HG03159 (cell line): Measurements from ENCODE around the gene PSTPIP1.

Experiments used
- ATAC-seq: cut with Tn5 transposase; IDR thresholded peaks from one replicate; pipeline ENCODE4 v1.9.1; 2021; ENCODE audit warnings: mild to moderate bottlenecking, moderate library complexity; ENCODE audit not compliant: unreplicated experiment

The PSTPIP1 gene

GRCh38 chr15:77066971-77067690, 72.2 kb downstream of the PSTPIP1 start:
- ATAC-seq = no peak

DNA sequence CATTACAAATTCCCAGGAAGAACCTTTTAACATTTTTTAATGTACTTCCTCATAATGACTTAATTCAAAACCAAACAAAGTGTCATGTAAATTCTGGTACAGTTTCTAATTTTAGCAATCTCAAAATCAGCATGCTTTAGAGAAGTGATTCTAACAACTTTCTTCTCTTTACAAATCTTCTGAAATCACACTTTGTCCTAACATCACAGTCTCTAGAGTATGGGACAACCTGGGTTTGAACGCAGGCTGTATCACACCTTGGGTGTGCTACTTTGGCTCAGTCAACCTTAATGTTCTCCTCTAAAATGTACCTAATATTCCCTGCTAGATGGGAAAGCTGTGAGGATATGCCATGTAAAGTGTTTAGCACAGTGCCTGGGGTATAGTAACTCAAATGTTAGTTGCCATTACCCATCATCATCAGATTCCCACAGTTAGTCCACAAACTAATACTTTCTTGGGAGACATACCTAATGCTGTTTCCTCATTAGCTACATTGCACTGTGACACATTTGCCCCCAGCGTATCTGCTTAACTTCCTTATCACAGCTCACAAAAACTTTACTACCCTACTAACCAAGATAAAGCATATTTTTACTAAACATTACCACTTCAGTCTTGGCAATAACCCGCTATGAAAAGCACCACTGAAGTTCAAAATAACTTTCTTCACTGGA, 72.9 kb downstream of the PSTPIP1 start:
- ATAC-seq = no peak

GRCh38 chr15:77068633-77069032, 73.7 kb downstream of the PSTPIP1 start:
- no peak for ATAC-seq

GRCh38 chr15:77069521-77070121, 74.7 kb downstream of the PSTPIP1 start:
- no peak for ATAC-seq

DNA sequence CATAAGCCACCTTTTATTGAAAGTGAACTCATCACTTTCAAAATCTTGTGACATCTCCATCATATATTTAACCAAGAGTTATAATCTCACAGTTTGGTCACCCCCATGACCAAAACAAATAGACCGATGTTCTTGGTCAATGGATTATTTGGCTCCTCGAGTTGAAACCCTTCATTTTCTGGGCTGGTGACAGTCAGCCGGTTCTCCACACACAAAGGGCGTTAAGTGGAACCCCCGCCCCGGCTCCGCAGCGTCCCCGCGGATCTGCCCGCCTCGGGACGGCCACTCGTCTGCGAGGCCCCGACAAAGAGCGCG, 75.2 kb downstream of the PSTPIP1 start:
- ATAC-seq = no peak

GRCh38 chr15:77070495-77071304, 75.8 kb downstream of the PSTPIP1 start, which contains the start of gene TSPAN3:
TSS of gene TSPAN3 (minus strand) at chr15:77071109. CDS start at chr15:77070954, 155 bp downstream.
- peak; percentile 91 for ATAC-seq

DNA sequence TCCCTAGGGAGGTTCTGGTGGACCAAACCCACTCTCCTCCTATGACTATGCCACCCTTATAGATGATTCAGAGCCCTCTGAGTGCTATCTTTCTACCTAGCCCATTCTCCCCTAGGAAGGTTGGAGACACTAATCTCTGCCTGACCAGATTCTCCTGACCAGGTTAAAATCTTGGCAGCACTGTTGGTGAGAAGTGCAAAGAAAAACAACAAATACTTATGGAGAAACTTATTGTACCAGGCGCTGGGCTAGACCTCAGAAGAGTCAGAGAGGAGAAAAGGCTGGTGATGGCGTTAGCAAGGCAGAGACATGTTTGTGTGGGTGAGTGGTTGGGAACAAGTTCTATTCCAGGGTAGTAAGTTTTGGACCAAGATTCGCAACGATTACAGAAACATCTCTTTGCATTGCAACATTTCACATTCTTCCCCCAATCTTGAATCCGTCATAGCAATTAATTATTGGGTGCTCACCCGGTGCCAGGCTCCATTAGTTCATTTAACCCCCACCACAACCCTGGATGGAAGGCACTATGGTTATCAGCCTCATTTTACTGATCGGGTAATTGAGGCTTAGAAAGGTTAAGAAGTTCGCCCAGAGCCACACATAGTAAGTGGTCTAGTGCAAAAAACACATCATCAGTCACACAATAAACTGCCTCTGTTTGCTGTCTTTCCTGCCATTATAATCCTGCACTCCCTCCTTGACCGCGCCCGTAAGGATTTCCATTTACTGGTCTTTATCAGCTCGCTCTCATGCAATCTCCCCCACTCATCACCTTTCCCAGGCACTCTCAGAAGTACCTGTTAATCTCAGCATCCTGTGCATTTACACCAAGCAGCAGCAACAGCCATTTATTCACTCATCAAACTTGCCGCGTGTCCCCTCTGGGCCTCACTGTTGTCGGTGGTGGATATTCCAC, 76.6 kb downstream of the PSTPIP1 start:
- no peak for ATAC-seq

GRCh38 chr15:77074350-77074749, 79.4 kb downstream of the PSTPIP1 start:
- ATAC-seq = no peak

DNA sequence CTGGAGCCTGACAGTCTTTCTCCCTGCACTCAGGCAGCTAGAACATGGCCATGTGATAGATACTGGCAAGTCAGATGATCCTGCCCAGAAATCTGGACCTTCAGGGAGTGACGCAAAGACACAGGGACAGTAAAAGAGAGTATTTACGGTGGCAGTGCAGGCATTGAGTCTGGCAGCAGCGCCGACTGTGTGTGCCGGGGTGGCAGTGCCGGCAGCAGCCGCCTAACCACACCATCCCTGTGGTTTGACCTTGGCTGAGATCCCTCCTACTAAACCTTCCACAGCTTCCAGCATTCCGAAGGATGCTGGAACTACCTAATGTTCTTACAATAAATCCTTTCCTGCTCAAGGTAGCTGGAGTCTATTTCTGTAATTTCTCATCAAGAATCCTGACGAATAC, 80.6 kb downstream of the PSTPIP1 start:
- no peak for ATAC-seq

- no peak for ATAC-seq
Observed at GRCh38 chr15:77076323-77076915, 81.5 kb downstream of the PSTPIP1 start.

GRCh38 chr15:77081971-77082370, 87.0 kb downstream of the PSTPIP1 start:
- no peak for ATAC-seq

DNA sequence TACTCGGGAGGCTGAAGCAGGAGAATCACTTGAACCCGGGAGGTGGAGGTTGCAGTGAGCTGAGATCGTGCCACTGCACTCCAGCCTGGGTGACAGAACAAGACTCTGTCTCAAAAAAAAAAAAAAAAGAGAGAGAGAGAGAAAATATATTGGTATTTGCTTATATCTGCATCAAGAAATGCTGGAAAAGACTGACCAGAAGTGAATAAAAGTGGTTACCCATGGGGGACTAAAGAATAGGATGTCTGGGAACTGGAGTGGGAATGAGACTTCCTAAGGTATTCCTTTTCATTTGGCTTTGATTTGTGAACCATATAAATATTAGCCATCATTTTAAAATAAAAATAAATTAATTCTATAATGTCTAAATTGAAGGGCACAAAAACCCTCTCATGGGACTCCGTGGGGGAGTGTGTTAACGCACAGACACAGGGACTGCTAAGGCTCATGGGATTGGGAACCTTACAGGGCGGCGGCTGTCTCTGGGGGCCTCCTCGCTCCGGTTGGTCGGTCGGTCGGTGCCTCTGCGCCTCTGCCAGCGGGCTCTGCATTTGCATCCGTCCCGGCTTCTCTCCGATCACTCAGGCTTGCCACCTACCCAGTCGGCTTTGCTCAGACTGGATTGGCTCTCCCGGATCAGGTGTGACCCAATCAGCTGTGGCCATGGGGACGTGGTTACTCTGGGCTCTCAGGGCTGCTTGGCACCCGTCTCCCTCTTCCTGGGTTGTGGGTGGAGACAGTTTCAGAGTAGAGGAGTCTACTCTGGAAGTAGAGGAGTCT, 88.6 kb downstream of the PSTPIP1 start:
- peak; percentile 74 for ATAC-seq

DNA sequence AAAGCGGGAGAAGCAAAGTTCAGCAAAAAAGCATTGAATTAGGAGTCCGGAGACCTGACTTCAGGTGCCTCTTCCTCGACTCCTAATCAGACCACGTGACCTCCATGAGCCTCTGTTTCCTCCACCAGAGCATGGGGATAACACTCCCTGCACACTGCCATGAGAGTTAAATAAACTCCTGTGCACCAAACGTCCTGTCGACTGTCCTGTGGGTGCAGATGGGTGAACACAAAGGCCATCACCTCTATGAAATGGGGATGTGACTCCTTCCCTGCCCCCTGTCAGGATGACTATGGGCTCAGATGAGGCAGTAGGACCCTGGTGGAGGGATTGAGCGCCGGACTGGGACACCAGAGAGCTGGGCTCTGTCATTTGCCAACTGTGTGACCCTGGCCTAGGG, 89.5 kb downstream of the PSTPIP1 start:
- no peak for ATAC-seq

DNA sequence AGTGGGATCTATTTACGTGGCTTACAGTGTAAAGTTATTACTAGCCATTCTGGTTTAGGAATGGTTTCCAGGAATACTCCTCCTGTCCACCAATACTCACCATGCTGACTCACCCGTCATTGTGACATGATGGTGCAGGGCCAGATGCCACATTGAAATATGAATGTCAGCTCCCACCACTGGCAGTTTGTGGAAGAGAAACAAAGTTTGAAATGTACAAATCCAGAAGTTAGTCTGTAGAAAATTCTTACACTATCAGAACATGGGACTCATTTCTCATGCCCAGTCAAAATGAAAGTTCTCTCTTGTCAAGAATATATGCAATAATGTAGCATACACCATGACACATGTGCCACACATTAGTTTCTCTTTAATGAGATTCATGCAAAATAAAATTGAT, 90.4 kb downstream of the PSTPIP1 start:
- no peak for ATAC-seq
